Ureter (tissue), 1 donor: ENCODE results near the gene NFYC. TPM values are rescaled to one million over a fixed set of nuclear protein-coding genes. Genes with fewer than 3 reads are reported as not detected.

ENCODE experiments used
- total RNA-seq: library from RNA; stranded (reverse); gene quantifications from one replicate; pipeline ENCODE4 v1.2.4, GENCODE V29; 2023
- donor health status: DM: yes; HTN: yes; CAD: no.

Gene NFYC
- total RNA-seq, 1 donor from 2014 or later = 81.4 TPM

Other genes starting within 250 kb of the NFYC start
- gene ZFP69B, start 241.2 kb upstream of the NFYC start, total RNA-seq = 2.5 TPM
- 5.8 TPM for gene ZFP69, start 214.4 kb upstream of the NFYC start, total RNA-seq
- gene EXO5, start 182.9 kb upstream of the NFYC start, total RNA-seq = 8.1 TPM
- gene ZNF684, start 160.1 kb upstream of the NFYC start, total RNA-seq = 2.3 TPM
- 5.3 TPM for gene RIMS3, start 26.0 kb upstream of the NFYC start, total RNA-seq
- 3.7 TPM for gene KCNQ4, start 92.1 kb downstream of the NFYC start, total RNA-seq
- 17.9 TPM for gene CITED4, start 170.7 kb downstream of the NFYC start, total RNA-seq